ENCODE measurements around the gene TCF7L2.

Gene TCF7L2

DNA sequence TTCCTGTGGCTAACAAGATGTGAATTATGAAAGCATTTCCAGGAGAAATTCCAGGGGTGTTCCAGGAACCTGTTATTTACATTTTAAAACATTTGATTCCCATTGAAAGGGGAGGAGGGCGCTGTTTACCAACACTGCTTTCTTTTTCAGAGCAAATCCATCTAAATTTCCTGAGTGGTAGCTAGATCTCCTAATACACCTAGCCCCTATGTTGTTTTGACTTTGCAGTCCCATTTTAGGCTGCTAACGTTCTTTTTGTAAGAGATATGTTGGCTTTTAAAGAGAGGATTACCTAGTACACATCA is 130.8 kb downstream of the TCF7L2 start:
- TF ChIP-seq POLR2A (IDR thresholded peaks at IDR 0.05; ENCODE audit: low read depth, low read length), result no peak
- no peak for DNase-seq (ENCODE audit: insufficient read length, low spot score)
- FAIRE-seq, result no peak

DNA sequence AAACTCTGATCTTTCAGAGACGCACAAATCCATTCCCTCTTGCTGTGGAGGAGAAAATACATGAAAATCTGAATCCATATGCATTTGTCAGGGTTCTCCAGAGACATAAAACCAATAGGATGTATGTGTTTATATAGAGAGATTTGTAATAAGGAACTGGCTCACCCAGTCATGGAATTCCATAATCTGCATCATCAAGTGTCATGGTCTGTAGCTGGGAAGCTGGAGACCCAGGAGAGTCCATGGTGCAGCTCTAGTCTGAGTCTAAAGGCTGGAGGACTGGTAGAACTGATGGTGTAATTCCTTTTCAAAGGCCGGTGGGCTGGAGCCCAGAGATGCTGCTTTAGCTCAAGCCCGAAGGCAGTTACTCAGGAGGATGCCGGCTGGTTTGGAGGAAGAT is 134.0 kb downstream of the TCF7L2 start:
- no peak for TF ChIP-seq POLR2A (IDR thresholded peaks at IDR 0.05; ENCODE audit: low read depth, low read length)
- FAIRE-seq (no peak), DNase-seq (ENCODE audit: insufficient read length, low spot score) (no peak)

DNA sequence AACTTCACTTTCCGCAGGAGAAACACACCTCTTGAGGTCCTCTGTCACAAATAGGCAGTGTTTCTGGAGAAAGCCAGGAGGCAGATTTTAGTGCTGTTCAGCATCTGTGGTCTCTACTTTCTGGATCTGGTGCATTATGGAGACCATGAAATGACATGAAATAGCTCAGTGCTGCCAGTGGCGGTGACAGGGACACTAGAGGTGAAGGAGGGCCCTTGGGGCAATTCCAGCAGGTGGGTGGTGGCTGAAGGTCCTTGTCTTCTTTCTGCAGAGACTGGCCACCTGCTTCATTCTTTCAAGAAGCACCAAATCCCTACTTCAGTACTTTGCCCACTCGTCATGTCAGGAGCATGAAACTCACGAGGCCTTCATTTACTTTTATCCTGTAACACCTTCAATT is 135.7 kb downstream of the TCF7L2 start:
- FAIRE-seq, result no peak
- no peak for DNase-seq (ENCODE audit: insufficient read length, low spot score)
- TF ChIP-seq POLR2A (IDR thresholded peaks at IDR 0.05; ENCODE audit: low read depth, low read length), result no peak

DNA sequence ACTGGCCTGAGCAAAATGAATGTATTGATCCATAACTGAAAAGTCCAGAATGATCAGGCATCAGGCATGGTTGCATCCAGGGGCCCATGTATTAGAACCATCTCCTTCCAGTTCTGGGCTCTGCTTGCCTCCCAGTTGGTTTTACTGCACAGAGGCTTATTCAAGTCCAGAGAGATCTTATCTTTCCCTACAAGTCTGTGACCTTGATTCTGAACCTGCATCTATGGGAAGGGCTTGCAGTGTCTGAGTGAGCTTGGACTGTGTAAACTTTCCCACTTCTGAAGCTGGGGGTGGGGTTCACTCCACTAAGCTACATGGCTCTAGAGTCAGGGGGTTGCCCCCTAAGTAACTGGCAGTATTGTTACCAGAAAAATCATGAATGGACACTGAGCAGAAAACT is 136.2 kb downstream of the TCF7L2 start:
- DNase-seq (ENCODE audit: insufficient read length, low spot score) (no peak), FAIRE-seq (no peak)
- no peak for TF ChIP-seq POLR2A (IDR thresholded peaks at IDR 0.05; ENCODE audit: low read depth, low read length)

DNA sequence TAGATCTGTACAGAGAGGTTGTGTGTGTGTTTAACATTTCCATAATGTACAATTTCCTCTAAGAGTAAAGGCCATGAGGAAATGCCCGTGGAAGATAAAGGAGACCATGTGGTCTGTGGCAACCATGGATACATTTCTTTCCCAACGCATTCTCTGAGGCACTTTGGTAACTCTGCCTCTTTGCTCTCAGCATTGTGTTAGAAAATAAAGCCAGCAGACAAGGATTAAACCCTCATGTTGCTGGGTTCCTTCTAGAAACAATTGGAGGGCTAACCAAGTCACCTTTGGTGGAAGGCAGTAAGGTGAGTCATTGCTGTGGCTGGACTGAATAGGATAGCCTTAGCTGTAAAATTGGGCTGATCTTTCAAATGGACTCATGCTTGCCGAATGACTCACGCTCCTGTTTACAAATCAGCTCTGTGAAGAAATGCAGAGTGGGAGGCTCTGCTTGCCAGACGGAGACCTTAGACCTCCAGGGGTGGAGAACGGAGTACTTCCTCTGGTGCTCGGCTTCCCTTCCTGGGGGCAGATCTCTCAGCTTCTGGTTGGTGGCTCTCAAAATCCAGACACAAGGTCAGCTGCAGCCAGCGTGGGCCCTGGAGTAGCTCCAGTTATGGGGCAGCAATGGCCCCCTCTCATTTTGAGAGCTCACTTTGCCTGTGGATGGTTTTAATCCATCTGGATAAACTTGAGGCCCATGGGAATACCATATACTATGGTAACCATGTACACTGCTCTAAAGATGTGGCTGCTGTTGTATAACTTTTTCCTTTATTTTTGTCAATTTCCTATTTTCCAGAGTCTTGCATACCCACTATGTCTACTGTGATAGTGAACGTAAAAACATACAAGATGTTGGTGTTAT is 137.3 kb downstream of the TCF7L2 start:
- DNase-seq (ENCODE audit: insufficient read length, low spot score) (peak; percentile 75), FAIRE-seq (peak; percentile 88)
- no peak for TF ChIP-seq POLR2A (IDR thresholded peaks at IDR 0.05; ENCODE audit: low read depth, low read length)

DNA sequence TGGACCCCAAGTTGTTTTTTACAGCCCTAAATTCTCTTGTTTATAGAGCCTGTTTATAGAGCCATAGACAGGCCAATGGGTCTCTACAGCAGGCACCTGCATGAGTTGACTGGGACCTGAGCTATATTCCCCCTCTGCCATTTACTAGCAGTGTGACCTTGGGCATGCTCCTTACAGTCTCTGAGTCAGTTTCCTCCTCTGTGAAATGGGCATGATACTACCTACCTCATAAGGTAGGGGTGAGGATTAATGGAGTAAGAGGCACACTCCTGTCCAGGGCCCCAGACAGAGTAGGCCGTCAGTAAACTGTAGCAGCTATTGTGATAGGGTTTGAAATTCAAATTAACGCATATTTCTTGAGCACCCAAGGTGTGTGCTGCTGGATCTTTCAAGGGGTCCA is 138.1 kb downstream of the TCF7L2 start:
- no peak for TF ChIP-seq POLR2A (IDR thresholded peaks at IDR 0.05; ENCODE audit: low read depth, low read length)
- no peak for DNase-seq (ENCODE audit: insufficient read length, low spot score)
- no peak for FAIRE-seq

DNA sequence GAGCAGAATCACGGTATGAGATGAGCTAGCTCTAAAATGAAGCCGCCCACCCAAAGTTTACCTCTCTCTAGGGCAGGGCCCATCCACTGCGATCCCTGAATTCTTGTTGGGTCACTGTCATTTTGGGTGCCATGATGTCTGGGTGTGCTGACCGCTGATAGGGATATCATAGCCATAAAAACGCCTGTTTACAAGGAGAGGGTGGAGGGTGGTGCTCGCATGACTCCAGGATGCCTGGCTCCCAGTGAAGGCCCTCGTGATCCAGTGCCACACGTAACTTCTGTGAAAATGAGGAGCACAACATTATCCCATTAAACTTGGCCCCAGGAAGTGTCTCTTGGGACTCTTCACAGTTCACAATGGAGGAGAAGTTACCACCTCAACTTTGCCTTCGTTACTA is 139.5 kb downstream of the TCF7L2 start:
- no peak for FAIRE-seq

DNA sequence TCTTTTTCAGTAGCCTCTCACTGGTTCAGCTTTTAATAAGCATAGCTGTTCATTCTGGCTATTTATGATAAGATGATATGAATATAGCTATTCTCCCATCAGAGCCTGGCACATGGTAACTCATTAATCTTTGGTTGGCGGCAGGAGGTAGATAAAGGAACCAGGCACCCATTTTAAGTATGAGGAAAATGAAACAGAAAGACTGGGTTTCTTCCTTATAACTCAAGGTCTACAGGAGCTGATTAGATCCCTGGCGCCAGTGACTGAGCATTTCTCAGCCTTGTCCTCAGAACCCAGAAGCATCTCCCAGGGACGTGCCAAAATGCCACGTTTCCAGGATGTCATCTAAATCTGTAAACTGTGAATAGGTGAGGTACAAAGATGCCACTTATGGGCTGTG is 141.9 kb downstream of the TCF7L2 start:
- no peak for DNase-seq (ENCODE audit: insufficient read length, low spot score)

More for the DNA sequence above, 139.5 kb downstream of the TCF7L2 start:
- no peak for TF ChIP-seq POLR2A (IDR thresholded peaks at IDR 0.05; ENCODE audit: low read depth, low read length)
- no peak for DNase-seq (ENCODE audit: insufficient read length, low spot score)

DNA sequence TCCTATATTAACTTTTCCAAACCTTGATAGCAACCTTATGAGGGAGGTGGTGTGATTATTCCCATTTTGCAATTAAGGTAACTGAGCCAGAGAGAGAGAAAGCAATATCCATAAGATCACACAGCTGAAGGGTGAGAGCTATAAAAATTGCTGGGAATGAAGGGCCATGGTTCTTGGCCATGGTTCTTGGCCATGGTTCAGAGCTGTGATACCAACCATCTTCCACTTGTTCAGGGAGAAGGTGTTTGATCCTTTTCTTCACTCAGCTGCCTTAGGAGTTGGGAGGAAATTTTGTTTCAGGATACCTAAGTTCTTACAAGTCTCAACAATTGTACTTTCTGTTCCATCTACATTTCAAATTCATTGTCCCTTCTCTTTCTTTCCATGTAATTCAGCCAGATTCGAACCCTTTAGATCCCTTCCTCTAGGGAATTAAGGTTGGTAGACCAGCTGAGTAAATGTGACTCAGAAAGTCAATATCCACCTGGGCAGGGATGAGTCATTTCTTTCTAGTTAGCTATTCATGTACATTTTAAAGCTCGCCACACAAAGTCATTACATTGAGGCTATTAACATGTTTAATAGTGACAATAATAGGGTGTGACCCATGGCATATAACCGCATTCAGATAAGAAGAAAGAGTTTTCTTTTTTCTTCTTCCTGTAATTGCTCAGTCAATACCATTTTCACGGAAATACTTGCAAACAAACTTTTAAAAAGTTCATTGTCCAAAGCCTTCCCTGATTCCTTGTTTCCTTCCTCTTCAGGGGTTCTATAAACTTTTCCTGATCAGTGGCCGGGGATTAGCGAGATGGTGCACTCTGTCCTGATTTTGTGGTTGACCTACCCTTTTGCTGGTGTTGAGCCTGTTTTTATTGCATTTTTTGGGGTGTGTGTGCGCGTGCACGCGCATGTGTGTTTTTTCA is 143.4 kb downstream of the TCF7L2 start:
- no peak for TF ChIP-seq POLR2A (IDR thresholded peaks at IDR 0.05; ENCODE audit: low read depth, low read length)
- peak; percentile 21 for DNase-seq (ENCODE audit: insufficient read length, low spot score)
- no peak for FAIRE-seq

More for the DNA sequence above, 141.9 kb downstream of the TCF7L2 start:
- TF ChIP-seq POLR2A (IDR thresholded peaks at IDR 0.05; ENCODE audit: low read depth, low read length), result no peak
- no peak for FAIRE-seq

DNA sequence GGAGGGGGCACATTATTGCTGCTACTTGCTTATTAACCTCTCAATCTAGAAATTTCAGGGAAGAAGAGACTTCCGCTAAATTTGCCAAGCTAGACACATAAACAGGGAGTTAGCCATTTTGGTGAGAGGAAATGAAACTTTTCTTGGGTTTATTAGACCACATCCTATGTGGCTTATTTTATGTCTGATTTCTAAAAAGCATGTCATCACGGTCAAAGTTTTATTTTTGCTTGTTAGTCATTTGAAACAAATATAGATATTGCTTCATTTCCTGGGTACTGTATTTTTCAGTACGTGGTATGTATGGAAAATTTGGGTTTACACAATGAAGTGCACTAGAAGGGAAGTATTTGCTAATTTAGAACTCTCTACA is 144.1 kb downstream of the TCF7L2 start:
- no peak for TF ChIP-seq POLR2A (IDR thresholded peaks at IDR 0.05; ENCODE audit: low read depth, low read length)
- DNase-seq (ENCODE audit: insufficient read length, low spot score), result no peak
- no peak for FAIRE-seq

DNA sequence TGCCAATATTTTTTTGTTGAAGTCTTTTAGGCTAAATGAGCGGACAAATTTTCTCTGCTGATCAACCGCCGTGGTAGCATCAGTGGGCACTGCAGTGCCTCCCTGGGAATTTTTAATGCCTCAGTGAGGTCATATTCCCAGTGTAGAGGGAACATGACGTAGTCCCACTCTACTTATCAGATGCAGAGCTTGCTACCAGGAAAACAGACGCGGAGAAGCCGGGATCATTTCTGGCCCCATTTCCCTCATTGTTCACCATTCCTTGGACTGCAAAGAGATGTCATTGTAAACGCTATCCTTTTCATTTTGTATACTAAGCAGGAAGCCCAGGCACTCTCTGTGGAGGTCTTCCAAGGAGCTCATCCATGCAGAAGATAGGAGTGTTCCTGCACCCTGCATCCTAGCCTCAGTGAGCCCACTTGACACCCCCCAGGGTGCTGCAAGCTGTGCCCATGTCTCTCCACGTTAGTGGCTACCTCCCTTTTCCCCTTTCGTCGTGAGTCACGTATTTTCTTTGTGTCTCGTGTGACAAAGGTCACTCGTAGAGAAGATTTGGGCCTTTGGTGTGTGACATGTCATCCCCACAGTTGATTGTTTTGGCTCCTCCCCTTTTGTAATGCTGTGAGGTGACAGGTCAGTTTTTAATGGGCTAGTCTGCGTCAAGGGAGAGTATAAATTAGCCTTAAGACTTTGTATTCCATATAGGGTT is 145.5 kb downstream of the TCF7L2 start:
- no peak for TF ChIP-seq POLR2A (IDR thresholded peaks at IDR 0.05; ENCODE audit: low read depth, low read length)
- FAIRE-seq, result no peak
- no peak for DNase-seq (ENCODE audit: insufficient read length, low spot score)

DNA sequence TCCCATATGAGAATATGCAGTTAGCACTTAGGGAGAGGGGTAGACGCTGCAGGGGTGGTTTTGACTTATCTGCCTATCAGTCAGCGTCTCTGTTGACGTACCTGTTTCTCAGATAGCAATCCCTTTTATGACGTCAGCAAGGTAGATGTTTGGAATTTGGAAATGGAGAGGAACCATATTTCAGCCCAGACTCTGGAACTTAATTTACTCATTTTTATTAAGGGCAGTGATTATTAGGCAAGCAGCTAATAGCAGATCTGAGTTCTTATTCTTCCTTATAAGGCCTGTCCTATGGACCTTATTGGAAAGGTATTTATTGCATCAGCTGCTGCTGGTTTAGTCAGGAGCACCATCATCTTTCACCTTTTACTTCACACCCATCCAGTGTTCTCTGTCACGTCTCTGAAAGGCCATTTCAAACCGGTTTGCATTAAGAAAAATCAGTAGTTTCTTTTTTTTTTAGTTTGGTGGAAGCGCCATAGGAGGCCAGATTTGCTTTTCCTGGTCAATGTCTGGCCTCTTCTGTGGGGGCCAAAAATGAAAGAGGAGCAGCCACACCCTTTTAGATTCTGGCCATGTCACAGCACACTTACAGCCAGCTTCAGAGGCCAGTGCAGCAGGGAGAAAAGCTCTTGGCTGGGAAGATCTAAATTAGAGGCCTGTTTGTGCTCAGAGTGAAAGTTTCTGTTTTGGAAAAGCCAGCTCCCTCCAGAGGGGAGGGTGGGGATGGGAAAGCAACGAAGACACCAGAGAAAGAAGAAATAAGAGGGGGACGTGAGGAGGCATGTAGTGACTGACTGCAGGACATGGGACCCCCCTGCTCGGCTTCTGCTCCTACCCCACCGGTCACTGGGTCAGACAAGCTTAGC is 146.3 kb downstream of the TCF7L2 start:
- no peak for DNase-seq (ENCODE audit: insufficient read length, low spot score)
- FAIRE-seq, result no peak

DNA sequence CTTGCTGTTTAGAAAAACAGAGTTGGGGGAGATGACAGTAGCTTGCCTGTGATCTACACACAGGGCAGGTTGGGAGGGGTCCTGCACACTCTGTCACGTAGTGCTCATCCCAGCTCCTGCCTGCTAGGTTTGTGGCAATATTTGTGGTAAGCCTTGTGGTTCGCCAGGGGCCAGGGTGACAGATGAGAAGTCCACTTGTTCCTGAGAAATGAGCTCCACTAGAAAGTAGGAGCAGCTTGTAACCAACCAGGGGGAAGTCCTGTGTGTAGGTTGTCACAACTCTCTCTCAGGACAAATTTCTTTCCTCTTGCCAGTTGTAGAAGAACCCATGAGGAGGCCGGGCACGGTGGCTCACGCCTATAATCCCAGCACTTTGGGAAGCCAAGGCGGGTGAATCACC is 147.0 kb downstream of the TCF7L2 start:
- no peak for TF ChIP-seq POLR2A (IDR thresholded peaks at IDR 0.05; ENCODE audit: low read depth, low read length)

More for the DNA sequence above, 146.3 kb downstream of the TCF7L2 start:
- no peak for TF ChIP-seq POLR2A (IDR thresholded peaks at IDR 0.05; ENCODE audit: low read depth, low read length)

More for the DNA sequence above, 147.0 kb downstream of the TCF7L2 start:
- FAIRE-seq, result no peak
- no peak for DNase-seq (ENCODE audit: insufficient read length, low spot score)

All from H54 (cell line).